HG02642 (cell line): ENCODE measurements around the gene EDEM3.
A peak's percentile ranks its signal among the peaks of the same experiment; 100 is the strongest.
"Not testable (repeated sequence)": the region's sequence is repeated elsewhere in the genome, so short reads cannot be mapped to it uniquely, and the experiment has no call there.

Experiments
- ATAC-seq: cut with Tn5 transposase; IDR thresholded peaks from one replicate; pipeline ENCODE4 v1.9.1; 2021; ENCODE audit warnings: mild to moderate bottlenecking; ENCODE audit not compliant: unreplicated experiment, poor library complexity

Gene EDEM3

DNA sequence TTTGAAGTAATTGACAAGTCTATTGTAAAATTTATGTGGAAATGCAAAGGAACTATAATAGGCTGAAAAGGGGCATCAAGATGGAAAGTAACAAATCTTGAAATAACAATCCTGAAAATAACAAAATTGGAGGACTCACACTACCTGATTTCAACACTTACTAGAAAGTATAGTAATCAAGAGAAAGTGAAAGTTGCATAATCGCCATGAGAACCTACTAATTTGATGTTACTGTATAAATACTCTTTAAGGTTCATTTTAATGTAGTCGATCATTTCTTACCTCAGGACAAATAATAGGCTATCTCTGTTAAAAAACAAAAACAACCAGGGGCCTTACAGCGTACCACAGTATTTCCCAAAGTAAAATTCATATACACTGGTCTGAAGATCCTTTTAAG is 71.7 kb downstream of the EDEM3 start:
- no peak for ATAC-seq

GRCh38 chr1:184680611-184681225 is 73.9 kb downstream of the EDEM3 start:
- not testable (repeated sequence) for ATAC-seq

GRCh38 chr1:184679472-184679871 is 75.2 kb downstream of the EDEM3 start:
- ATAC-seq: not testable (repeated sequence)

DNA sequence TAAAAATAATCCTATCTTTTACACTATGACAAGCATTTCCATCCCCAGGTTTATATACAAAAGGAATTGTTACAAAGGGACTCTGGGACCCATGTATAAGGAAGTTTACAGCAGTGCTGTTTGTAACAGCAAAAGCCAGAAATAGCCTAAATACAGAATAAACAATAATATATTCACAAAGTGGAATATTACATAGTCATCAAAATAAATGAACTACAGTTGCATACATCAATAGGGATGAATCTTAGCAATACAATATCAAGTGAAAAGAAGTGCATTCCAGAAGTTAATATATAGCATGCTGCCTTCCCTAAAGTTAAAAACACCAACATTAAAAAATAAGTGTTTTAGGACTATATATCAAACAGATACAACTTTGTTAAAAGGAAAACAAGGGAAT is 77.3 kb downstream of the EDEM3 start:
- ATAC-seq: no peak

GRCh38 chr1:184673305-184673704 is 81.4 kb downstream of the EDEM3 start:
- ATAC-seq: no peak

- no peak for ATAC-seq
Measured at GRCh38 chr1:184672013-184672726, 82.5 kb downstream of the EDEM3 start.

DNA sequence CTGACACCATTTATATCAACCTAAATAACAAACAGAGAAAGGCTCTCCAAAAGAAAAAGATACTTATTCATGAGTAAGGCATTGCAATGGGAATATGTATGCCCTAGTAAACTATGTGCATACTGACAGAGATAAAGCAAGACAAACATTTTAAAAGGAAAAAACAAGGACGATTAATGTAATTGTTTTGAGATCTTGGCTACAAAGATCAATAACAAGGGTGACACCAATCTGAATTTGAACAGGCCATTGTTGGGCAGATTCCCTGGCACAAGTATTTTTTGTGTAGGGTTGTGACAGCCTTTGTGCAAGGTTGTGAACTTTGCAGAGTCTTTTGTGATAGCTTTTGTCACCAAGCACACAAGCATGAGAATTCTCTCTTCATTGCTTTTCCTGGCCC is 85.3 kb downstream of the EDEM3 start:
- ATAC-seq: no peak

- ATAC-seq: no peak
Measured at GRCh38 chr1:184665360-184665759, 89.3 kb downstream of the EDEM3 start.

DNA sequence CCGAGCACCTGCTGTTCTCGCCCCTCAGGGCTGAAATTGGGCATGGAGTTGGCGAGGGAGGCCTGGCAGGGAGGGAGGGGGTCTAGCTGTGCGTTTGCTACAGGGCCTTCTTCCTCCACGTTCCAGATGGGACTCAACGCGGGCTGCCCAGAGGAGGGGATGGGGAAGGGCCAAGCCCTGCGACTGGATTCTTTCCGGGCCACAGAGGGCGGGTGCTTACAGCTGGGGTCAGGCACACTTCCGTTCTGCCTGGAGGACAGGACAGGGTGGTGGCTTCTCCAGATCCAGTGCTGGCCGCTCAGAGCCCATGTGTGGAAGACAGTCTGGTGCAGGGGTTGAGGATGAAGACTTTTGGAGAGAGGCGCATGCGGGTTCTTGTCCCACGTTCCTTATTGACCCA is 90.0 kb downstream of the EDEM3 start:
- ATAC-seq: no peak

DNA sequence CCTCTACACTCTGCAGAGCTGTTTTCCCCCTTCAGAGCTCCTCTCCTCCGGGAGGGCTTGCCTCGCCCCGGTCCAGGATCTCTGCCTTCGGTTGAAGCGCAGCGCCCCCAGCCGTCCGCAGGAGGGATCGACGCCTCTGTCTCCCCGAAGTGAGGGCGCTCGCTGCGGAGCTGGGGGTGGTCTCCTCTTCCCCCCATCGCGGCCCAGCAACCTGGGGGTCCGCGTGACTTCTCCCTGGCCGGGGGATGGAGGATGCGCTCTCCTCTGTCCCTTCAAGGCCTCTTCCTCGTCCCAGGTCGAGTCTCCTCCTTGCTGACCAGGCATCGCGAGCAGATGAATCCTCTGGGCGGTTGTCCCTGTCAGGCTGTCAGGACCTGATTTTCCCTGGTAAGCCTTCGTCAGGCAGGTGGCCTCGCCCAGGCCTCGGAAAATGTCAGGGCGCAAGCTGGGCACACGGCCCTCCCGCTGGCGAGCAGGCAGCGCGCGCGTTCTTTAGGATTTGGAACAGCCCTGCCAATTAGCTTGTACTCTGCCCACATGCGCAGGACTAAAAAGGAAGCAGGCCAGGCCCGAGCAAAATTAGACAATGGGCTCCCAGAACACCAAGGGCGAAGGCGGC is 90.5 kb downstream of the EDEM3 start:
- peak; percentile 75 for ATAC-seq

- no peak for ATAC-seq
Measured at GRCh38 chr1:184661801-184662200, 92.9 kb downstream of the EDEM3 start.

DNA sequence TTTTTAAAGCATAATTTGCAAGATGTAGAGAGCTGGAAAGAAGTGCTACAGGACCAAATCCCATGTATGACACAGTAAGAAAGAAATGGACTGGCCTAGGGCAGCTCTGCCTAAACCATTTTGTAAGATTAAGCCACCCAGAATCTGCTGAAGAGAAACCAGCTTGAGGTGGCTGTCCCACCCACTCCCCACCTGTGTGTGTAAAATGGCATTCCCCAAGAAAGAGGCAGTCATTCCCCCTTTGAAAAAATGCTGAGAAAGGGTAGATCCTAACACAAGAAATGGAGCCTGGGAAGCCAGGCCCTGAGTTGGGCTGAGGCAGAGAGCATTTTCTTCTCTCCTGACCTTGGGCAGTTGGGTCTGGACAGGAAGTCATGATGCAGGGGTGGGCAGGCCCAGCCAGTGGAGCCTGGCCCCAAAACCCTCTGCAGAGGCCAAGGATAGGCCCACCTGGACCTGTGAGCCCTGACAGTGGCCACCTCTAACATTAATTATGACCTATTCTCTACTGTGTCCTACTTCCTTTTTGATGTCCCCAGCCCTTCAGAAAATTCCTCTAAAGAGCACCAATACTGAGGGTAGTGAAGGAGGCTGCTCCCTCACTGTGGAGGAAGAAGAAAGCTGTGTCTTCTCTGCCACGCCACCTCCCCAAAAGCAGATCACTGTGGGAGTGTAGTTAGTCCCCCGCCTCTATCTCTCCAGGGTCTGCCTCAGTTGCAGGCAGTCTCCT is 94.0 kb downstream of the EDEM3 start:
- no peak for ATAC-seq

GRCh38 chr1:184658055-184658454 is 96.6 kb downstream of the EDEM3 start:
- no peak for ATAC-seq

GRCh38 chr1:184656221-184656620 is 98.4 kb downstream of the EDEM3 start:
- no peak for ATAC-seq

- no peak for ATAC-seq
Measured at GRCh38 chr1:184655185-184655584, 99.5 kb downstream of the EDEM3 start.

- no peak for ATAC-seq
Measured at GRCh38 chr1:184650177-184650866, 104.3 kb downstream of the EDEM3 start.

DNA sequence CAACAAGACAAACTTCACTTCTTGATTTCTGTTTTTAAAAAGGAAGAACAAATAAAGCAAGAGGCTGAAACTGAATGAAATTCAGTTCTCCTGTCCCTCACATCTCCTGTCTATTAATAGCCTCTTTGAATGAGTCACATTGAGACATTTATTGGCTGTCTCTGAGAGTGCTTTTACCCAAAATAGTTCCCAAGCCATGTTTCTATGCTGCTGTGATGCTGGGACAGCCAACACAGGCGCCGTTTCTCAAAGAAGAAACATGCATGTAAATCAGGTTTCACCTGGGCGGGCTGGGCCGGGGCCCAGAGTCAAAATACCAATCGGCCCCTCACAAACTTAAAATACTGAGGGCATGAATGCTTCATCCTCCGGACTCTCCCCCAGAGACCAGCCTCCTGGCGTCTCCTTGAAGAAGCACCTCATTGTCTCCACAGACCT is 105.2 kb downstream of the EDEM3 start:
- ATAC-seq: peak; percentile 76

DNA sequence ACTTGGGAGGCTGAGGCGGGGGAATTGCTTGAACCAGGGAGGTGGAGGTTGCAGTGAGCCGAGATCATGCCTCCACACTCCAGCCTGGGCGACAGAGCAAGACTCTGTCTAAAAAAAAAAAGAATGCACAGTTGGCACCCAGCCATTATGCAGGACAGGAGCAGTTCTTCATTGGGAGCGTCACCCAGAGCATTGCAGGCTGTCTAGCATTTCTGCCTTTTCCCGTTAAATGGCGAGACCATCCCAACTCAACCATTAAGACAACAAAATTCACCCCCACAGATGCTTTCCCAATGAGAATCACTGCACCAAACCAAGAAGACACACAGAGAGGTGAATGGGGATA is 105.8 kb downstream of the EDEM3 start:
- ATAC-seq: peak; percentile 3

DNA sequence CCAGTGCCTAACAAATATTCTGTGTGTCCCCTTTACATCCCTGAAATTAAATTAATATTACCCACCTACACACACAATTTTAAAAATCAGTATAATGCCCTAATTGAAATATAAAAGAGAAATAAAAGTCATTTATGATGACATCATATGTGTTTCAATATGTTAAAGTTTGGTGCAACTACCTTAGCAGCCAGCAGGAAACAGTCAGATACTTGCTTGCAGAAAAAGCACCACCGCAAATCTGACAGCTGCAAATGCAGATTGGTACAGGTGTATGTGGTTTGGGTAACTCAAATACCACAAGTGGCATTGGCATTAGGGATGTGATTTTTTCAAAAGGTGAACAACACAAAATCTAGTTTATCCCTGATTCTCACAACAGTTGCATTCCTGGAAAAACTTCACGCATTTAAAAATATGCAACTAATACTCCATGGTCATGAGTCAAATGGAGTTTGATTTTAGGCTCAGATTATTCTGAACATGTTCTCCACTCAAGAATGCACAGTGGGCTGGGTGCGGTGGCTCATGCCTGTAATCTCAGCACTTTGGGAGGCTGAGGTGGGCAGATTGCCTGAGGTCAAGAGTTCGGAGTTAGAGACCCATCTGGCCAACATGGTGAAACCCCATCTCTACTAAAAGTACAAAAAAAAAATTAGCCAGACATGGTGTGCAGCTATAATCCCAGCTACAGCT is 106.3 kb downstream of the EDEM3 start:
- no peak for ATAC-seq

DNA sequence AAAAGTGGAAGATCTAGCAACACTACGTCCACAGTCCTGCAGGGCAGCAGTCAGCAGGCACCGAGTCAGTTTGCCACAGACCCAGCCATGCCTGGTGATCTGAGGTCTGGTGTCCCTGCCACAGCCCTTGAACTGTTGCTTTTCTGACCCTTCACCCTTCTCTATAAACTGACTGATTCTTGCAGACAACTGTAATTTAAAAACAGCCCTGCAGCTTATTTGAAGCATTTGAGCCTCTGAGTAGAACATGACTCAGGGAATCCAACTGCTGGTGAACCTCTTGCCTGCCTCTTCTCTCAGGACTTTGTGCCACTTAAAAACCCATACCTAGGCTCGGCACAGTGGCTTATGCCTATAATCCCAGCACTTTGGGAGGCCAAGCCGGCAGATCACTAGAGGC is 107.2 kb downstream of the EDEM3 start:
- ATAC-seq: no peak
